Measurements from ENCODE around the gene CCR5. TPM values are rescaled to one million over a fixed set of nuclear protein-coding genes. Genes with fewer than 3 reads are reported as not detected.

CCR5 gene
- total RNA-seq, 4 donors from 2014 or later, result 0.23 to 1.8 (median 0.44) TPM

DNA sequence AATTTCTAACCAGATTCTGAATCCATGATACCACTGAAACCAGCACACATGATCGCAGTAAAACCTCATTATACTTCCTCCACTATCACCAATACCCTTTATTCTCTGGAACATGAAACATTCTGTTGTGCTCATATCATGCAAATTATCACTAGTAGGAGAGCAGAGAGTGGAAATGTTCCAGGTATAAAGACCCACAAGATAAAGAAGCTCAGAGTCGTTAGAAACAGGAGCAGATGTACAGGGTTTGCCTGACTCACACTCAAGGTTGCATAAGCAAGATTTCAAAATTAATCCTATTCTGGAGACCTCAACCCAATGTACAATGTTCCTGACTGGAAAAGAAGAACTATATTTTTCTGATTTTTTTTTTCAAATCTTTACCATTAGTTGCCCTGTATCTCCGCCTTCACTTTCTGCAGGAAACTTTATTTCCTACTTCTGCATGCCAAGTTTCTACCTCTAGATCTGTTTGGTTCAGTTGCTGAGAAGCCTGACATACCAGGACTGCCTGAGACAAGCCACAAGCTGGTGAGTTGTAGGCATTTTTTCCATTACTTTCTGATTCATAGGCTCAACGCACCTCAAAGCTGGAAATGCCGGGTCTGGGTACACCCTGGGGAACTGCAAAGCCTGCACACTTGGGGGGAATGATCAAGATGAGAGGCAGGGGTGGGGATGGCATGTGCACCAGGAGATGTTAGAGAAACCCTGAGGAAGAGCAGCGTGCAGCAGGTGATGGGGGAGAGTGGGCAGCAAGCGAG, 16.9 kb upstream of the CCR5 start, which contains the start of gene CCR2:
CCR2 (plus strand) TSS at position 465 of the 764 bp plus-strand sequence. CDS start 3,417 bp downstream, outside the sequence.
- Histone ChIP-seq H3K9me3 (no peaks in the 10 kb centered on the region), H3K36me3 (no peaks in the 10 kb centered on the region), H3K4me3 (no peak within 1 kb of the TSS), H3K27me3 (peaks cover 40% of the 10 kb centered on the region), H3K27ac (no peak within 1 kb of the TSS), H3K4me1 (no peaks in the 10 kb centered on the region)
- 69 to 71% methylated on average over 4 to 6 of the region's 7 CpGs for WGBS, 2 donors (ENCODE audit: low coverage in 1 of 2)
- TF ChIP-seq POLR2A (IDR thresholded peaks at IDR 0.05) (no peak), POLR2AphosphoS5 (IDR thresholded peaks at IDR 0.05) (no peak), EP300 (IDR thresholded peaks at IDR 0.05) (no peak)
- TF ChIP-seq, protein P1, sequence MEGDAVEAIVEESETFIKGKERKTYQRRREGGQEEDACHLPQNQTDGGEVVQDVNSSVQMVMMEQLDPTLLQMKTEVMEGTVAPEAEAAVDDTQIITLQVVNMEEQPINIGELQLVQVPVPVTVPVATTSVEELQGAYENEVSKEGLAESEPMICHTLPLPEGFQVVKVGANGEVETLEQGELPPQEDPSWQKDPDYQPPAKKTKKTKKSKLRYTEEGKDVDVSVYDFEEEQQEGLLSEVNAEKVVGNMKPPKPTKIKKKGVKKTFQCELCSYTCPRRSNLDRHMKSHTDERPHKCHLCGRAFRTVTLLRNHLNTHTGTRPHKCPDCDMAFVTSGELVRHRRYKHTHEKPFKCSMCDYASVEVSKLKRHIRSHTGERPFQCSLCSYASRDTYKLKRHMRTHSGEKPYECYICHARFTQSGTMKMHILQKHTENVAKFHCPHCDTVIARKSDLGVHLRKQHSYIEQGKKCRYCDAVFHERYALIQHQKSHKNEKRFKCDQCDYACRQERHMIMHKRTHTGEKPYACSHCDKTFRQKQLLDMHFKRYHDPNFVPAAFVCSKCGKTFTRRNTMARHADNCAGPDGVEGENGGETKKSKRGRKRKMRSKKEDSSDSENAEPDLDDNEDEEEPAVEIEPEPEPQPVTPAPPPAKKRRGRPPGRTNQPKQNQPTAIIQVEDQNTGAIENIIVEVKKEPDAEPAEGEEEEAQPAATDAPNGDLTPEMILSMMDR (IDR thresholded peaks at IDR 0.05), result no peak
- no peak for ATAC-seq

DNA sequence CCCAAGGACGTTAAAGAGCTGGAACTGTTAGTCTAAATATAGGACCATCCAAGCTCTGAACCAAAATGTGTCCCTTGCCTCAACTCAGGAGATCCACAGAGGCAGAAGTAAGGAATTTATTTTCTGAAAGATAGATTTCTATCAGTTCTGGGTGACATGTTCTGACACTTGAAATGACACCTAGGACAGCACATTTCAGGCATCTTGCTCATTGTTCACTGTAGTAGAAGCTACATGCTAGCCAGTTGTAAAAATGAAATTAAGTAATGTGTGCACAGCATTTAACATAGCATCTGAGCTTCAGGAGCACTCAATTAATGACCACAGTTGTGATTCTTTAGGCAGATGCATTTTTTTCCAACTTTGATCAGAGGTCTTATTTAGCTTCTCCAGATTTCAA, 16.3 kb upstream of the CCR5 start:
- H3K27ac ChIP-seq, result no peak overlapping the region
- H3K4me1 ChIP-seq, result peaks cover 0 to 5% (median 0%) of the 10 kb centered on the region in 3 donors
- no peaks in the 10 kb centered on the region for H3K9me3 ChIP-seq
- WGBS, 2 donors (ENCODE audit: low coverage in 1 of 2), result 57 to 83% methylated on average over 1 of the region's 1 CpG
- no peak for ATAC-seq
- TF ChIP-seq POLR2A (IDR thresholded peaks at IDR 0.05) (no peak), POLR2AphosphoS5 (IDR thresholded peaks at IDR 0.05) (no peak), EP300 (IDR thresholded peaks at IDR 0.05) (no peak)
- TF ChIP-seq, protein P1 (IDR thresholded peaks at IDR 0.05), result no peak
- H3K27me3 ChIP-seq, result peaks cover 34% of the 10 kb centered on the region
- no peak overlapping the region for H3K4me3 ChIP-seq
- H3K36me3 ChIP-seq, result no peaks in the 10 kb centered on the region

DNA sequence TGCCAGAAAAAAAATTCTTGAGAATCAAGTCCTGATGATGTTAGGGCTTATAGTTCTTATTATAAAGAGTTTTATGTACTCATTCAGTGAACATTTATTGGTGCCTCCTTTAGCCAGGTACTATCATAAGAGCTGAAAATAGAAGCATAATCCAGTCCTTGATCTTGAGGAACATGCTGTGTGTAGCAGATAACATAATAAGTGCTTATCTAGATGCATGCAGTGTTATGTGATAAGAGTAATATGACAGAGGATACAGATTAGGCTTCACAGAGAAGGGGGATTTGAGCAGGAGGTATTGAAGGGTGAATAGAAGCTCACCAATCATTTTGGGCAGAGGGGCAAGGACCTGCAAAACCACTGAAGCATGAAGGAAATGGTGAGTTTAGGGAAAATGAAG, 15.8 kb upstream of the CCR5 start:
- no peak for TF ChIP-seq POLR2A (IDR thresholded peaks at IDR 0.05)
- TF ChIP-seq, protein P1 (IDR thresholded peaks at IDR 0.05), result no peak
- no peak for TF ChIP-seq POLR2AphosphoS5 (IDR thresholded peaks at IDR 0.05)
- TF ChIP-seq EP300 (IDR thresholded peaks at IDR 0.05), result no peak
- Histone ChIP-seq H3K9me3 (no peaks in the 10 kb centered on the region), H3K27ac (no peak overlapping the region), H3K27me3 (peaks cover 32% of the 10 kb centered on the region), H3K4me3 (no peak overlapping the region), H3K4me1 (peaks cover 0 to 10% (median 0%) of the 10 kb centered on the region in 3 donors), H3K36me3 (no peaks in the 10 kb centered on the region)
- no peak for ATAC-seq

DNA sequence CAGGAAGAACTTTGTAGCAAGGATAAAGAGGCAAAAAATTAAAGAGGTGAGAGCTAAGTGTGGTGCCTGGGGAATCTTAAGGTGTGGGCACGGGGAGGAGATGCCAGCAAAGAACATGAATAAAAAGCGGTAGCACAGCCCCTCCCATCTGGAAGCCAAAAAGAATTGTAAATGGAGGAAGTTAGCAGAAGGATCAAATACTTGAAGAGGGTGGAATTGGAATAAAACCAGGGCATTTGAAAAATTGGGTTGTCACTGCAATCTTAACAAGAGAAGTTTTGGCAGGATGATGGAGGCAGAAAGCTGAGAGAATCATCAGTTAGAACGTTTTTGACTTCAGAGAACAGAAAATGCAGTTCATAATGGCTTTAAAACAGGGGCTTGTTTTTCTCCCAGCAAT, 14.5 kb upstream of the CCR5 start:
- no peaks in the 10 kb centered on the region for H3K36me3 ChIP-seq
- peaks cover 30% of the 10 kb centered on the region for H3K27me3 ChIP-seq
- 26 to 50% methylated on average over 3 of the region's 3 CpGs for WGBS, 2 donors (ENCODE audit: low coverage in 1 of 2)
- H3K4me1 ChIP-seq, result peaks cover 0 to 13% (median 0%) of the 10 kb centered on the region in 3 donors
- ATAC-seq, result no peak
- H3K9me3 ChIP-seq, result no peaks in the 10 kb centered on the region
- TF ChIP-seq POLR2AphosphoS5 (IDR thresholded peaks at IDR 0.05), result no peak
- TF ChIP-seq EP300 (IDR thresholded peaks at IDR 0.05), result no peak
- TF ChIP-seq POLR2A (IDR thresholded peaks at IDR 0.05), result no peak
- TF ChIP-seq, protein P1 (IDR thresholded peaks at IDR 0.05), result no peak
- H3K27ac ChIP-seq, result no peak overlapping the region
- H3K4me3 ChIP-seq, result no peak overlapping the region

DNA sequence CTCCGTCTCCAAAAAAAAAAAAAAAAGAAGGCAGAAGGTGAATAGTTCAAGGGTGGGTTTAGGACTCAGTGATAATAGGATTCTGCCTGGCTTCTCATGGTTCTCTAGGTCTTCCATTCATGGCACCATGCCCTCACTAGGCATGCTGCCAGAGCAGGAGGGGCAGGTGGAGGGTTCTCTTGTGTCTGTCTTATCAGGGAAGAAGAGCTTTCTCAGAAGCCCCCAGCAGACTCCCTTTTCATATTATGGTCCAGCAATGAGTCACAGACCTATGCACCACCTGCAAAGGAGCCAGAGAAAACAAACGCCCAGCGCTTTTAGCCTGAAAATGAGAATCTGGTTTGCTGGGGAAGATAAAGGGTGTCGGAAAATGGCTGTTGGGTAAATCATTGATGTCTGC, 13.8 kb upstream of the CCR5 start:
- Histone ChIP-seq H3K9me3 (no peaks in the 10 kb centered on the region), H3K27ac (no peak overlapping the region), H3K4me3 (no peak overlapping the region), H3K36me3 (no peaks in the 10 kb centered on the region), H3K4me1 (peaks cover 0 to 13% (median 0%) of the 10 kb centered on the region in 3 donors), H3K27me3 (peaks cover 23% of the 10 kb centered on the region)
- no peak for TF ChIP-seq EP300 (IDR thresholded peaks at IDR 0.05)
- TF ChIP-seq POLR2A (IDR thresholded peaks at IDR 0.05), result no peak
- TF ChIP-seq POLR2AphosphoS5 (IDR thresholded peaks at IDR 0.05), result no peak
- TF ChIP-seq, protein P1 (IDR thresholded peaks at IDR 0.05), result no peak
- no peak for ATAC-seq
- WGBS, 2 donors (ENCODE audit: low coverage in 1 of 2), result 84% methylated on average over 3 of the region's 4 CpGs; no CpG with 5 or more reads in 1 of the 2 donors
